DOHH2 (cell line): ENCODE measurements around the gene DCANP1.

Experiments
- CTCF ChIP-seq: fragments of 200-600 bp; sonication (generic); IDR thresholded peaks from one replicate; pipeline ENCODE4 v1.5.1; 2014; ENCODE audit warnings: antibody characterized with exemption, mild to moderate bottlenecking, low read depth, low read length; ENCODE audit not compliant: poor library complexity, severe bottlenecking
- EZH2phosphoT487 ChIP-seq: fragments of 200-600 bp; sonication (generic); IDR thresholded peaks from 2 replicates; pipeline ENCODE4 v1.6.1; 2017; ENCODE audit warnings: borderline replicate concordance, mild to moderate bottlenecking, antibody characterized with exemption, low read length, moderate library complexity, mixed read lengths

- TF ChIP-seq EZH2phosphoT487 (no peak), CTCF (no peak)
Observed at GRCh38 chr5:135395451-135395850, 51.7 kb downstream of the DCANP1 start.
